IPS DF 4.7 (cell line): ENCODE results near the gene MPND.

ENCODE experiments used
- DNase-seq: peaks from one replicate; pipeline ENCODE4 v3.0.0-alpha.2; 2013; ENCODE audit warnings: low spot score; ENCODE audit errors: extremely low read depth

Gene MPND

DNA sequence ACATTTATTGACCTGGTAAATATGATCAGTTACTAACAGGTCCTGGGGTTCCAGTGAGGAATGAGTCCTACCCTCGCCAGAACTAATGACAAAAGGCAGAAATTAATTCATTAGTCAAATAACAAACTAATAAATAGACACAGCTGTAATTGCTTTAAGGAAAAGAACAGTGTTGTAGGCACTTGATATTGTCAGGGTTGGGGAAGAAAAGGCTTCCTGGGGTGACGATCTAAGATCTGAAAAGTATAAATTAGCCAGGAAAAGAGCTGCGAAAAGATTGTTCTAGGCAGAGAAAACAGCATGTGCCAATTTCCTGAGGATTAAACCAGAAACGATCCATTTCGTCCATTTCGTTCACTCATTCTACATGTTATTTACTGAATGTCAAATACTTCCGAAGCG lies 58.4 kb downstream of the MPND start:
- DNase-seq = no peak

DNA sequence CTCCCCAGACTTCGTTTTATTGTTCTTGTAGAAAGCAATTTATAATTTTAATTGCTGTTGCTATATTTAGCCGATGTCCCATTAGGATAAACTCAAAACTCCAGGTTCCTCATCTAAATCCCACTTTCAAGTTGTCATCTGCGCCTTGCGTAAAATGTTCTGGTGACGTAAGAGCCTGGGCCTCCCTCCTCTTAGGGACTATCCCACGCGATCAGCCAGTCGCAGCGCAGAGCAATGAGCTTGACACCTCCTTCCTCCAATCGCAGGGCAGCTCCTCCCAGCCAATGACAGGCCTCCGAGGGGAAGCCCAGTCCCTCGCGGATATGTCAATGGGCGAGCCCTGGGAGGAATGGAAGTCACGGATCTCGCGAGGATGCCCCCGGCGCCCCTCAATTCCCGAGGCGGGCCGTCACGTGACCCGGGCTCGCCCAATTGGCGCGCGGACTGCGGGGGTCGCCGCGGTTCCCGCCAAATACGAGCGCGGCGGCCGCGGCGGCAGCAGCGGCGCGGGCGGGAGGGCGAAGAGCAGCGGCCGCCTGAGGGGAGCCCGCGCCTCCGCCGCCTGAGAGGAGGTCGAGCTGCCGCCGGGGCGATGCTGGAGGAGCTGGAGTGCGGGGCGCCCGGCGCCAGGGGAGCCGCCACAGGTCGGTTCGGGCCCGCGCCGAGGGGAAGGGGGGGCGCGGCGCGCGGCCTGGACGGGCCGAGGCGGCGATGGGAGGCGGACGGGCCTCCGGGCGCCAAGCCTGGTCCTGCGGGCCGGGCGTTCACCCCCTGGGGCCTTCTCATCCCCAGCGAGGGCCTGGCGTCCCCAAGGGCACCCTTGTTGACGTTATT lies 59.0 kb downstream of the MPND start, which contains the start of gene CHAF1A:
TSS of gene CHAF1A (plus strand) at position 470 of the 834 bp plus-strand sequence. CDS start at position 593, 123 bp downstream.
- DNase-seq = peak; percentile 99

DNA sequence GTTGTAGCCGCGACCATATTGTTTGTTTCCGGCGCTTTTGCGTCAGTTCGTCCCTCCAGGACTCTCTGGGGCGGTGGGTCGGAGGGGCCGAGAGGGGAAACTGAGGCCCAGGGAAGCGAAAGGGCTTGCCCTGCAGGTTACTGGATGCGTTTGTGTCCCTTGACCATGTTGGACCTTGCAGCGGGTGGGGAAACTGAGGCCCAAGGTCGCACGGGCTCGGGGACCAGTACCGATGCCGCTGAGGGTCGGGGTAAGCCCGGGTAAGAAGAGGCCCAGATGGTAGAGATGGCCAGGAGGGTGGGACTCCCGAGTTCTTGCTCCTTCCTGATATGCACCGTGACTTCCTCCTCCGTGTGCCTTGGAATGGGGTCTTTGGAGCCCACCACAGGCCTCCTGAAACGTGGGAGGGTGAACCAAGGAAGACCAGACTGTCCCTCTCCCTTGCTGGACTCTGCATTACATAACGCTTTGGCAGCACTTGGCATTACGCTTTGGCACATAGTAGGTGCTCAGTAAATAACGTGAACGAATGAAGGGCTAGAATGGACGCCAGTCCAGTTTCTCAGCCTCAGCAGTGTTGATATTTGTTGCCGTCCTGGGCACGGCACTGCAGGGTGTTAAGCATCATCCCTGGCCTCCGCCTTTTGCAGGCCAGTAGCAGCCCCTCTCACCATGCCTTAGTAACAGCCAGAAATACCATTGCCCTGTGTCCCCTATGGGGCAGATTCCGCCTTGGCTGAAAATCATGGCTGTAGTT lies 59.8 kb downstream of the MPND start:
- DNase-seq = no peak

DNA sequence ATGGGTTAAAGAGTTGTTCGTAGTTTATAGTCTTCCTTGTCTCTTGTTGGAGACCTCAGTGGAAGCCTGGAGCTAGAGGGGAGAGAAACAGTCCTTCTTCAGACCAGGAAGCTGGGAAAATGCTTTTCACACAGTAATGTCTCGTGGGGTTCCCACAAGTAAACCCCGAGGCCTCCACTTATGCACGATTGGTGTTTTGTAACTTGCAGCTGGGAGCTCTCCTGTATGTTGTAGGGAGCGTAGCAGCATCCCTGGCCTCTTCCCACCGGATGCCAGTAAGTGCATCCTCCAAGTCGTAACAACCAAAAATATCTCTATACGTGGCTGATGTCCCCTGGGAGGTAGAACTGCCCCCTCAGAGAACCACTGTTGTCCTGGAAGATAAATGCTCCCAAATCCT lies 62.6 kb downstream of the MPND start:
- no peak for DNase-seq

DNA sequence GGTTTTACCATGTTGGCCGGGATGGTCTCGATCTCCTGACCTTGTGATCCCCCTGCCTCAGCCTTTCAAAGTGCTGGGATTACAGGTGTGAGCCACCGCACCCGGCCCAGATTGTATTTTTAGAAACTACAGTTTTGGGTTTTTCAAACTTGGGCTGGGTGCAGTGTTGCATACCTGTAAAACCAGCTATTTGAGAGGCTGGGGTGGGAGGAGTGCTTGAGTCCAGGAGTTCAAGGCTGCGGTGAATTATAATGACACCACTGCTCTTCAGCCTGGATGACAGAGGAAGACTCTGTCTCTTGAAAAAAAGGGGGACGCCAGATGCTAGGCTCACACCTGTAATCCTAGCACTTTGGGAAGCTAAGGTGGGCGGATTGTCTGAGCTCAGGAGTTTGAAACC lies 63.3 kb downstream of the MPND start:
- DNase-seq = no peak

DNA sequence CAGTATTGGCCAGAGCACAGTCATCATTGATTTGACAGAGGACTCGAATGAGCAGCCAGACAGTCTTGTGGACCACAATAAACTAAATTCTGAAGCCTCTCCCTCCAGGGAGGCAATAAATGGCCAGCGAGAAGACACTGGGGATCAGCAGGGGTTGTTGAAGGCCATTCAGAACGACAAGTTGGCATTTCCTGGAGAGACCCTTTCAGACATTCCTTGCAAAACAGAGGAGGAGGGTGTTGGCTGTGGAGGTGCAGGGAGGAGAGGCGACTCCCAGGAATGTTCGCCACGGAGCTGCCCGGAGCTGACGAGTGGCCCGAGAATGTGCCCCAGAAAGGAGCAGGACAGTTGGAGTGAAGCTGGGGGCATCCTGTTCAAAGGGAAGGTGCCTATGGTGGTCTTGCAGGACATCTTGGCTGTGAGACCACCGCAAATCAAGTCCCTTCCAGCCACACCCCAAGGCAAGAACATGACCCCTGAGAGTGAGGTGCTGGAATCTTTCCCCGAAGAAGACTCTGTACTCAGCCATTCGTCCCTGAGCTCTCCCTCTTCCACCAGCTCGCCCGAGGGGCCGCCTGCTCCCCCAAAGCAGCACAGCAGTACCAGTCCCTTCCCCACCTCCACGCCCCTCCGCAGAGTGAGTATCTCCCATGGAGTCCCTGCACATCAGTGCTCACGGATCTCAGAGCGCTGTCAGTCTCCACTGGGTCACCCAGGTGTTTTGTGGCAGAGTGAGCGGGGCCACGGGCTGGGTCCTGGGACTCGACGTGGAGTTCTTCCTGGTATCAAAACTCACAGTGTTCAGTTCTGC lies 66.0 kb downstream of the MPND start:
- DNase-seq = peak; percentile 98
